Stomach smooth muscle (tissue), 2 donors: ENCODE results near the gene KLK15.

ENCODE experiments used
- H3K27ac ChIP-seq: one replicate; pipeline ENCODE4 v1.7.0; 2013; ENCODE audit warnings: mild to moderate bottlenecking, low read length, inconsistent platforms
- H3K27me3 ChIP-seq, 2 donors: one replicate each; pipeline ENCODE4 v1.7.0; 2013; ENCODE audit warnings: low read length in 2 of 2; ENCODE audit not compliant: insufficient read depth in 2 of 2, control insufficient read depth in 1 of 2
- H3K36me3 ChIP-seq, 2 donors: one replicate each; pipeline ENCODE4 v1.7.0; 2013; ENCODE audit warnings: low read length in 2 of 2; ENCODE audit not compliant: control insufficient read depth in 2 of 2, insufficient read depth in 2 of 2
- H3K4me1 ChIP-seq: one replicate; pipeline ENCODE4 v1.7.0; 2013; ENCODE audit warnings: low read length; ENCODE audit not compliant: control insufficient read depth, insufficient read depth
- H3K4me3 ChIP-seq, 2 donors: one replicate each; pipeline ENCODE4 v1.7.0; 2013; ENCODE audit warnings: low read length in 2 of 2
- H3K9ac ChIP-seq, 2 donors: one replicate each; pipeline ENCODE4 v1.7.0; 2013; ENCODE audit warnings: low read length in 2 of 2, mild to moderate bottlenecking in 1 of 2
- H3K9me3 ChIP-seq, 2 donors: one replicate each; pipeline ENCODE4 v1.7.0; 2013; ENCODE audit warnings: low read length in 2 of 2; ENCODE audit not compliant: control insufficient read depth in 2 of 2
- donor health status: healthy.
- donor health status: Pancreatic carcinoma.

KLK15 gene

GRCh38 chr19:50795664-50796073 lies 37.7 kb downstream of the KLK15 start:
- Histone ChIP-seq H3K4me3 (no peak overlapping the region), H3K27me3 (peaks cover 0 to 6% of the 10 kb centered on the region in 2 donors), H3K9me3 (no peaks in the 10 kb centered on the region), H3K36me3 (peaks cover 8 to 16% of the 10 kb centered on the region in 2 donors), H3K4me1 (no peaks in the 10 kb centered on the region), H3K27ac (no peak overlapping the region), H3K9ac (no peak overlapping the region)

- H3K4me1 ChIP-seq, result no peaks in the 10 kb centered on the region
- no peak overlapping the region for H3K4me3 ChIP-seq
- H3K9me3 ChIP-seq, result no peaks in the 10 kb centered on the region
- H3K9ac ChIP-seq, result no peak overlapping the region
- no peak overlapping the region for H3K27ac ChIP-seq
- H3K27me3 ChIP-seq, result peaks cover 0 to 6% of the 10 kb centered on the region in 2 donors
- peaks cover 8 to 15% of the 10 kb centered on the region in 2 donors for H3K36me3 ChIP-seq
Measured at GRCh38 chr19:50794876-50795663, 38.3 kb downstream of the KLK15 start.

GRCh38 chr19:50794074-50794875 lies 39.1 kb downstream of the KLK15 start:
- Histone ChIP-seq H3K27ac (no peak overlapping the region), H3K4me3 (no peak overlapping the region), H3K9me3 (no peaks in the 10 kb centered on the region), H3K36me3 (peaks cover 8 to 11% of the 10 kb centered on the region in 2 donors), H3K27me3 (peaks cover 0 to 6% of the 10 kb centered on the region in 2 donors), H3K4me1 (no peaks in the 10 kb centered on the region), H3K9ac (no peak overlapping the region)

GRCh38 chr19:50793558-50794065 lies 39.8 kb downstream of the KLK15 start:
- H3K4me3 ChIP-seq, result no peak overlapping the region
- no peak overlapping the region for H3K27ac ChIP-seq
- no peak overlapping the region for H3K9ac ChIP-seq
- no peaks in the 10 kb centered on the region for H3K9me3 ChIP-seq
- peaks cover 8 to 11% of the 10 kb centered on the region in 2 donors for H3K36me3 ChIP-seq
- H3K27me3 ChIP-seq, result peaks cover 0 to 6% of the 10 kb centered on the region in 2 donors
- no peaks in the 10 kb centered on the region for H3K4me1 ChIP-seq

GRCh38 chr19:50792272-50793250 lies 40.8 kb downstream of the KLK15 start:
- Histone ChIP-seq H3K36me3 (peaks cover 0 to 2% of the 10 kb centered on the region in 2 donors), H3K4me3 (no peak overlapping the region), H3K4me1 (no peaks in the 10 kb centered on the region), H3K27ac (no peak overlapping the region), H3K27me3 (peaks cover 2 to 6% of the 10 kb centered on the region in 2 donors), H3K9me3 (no peaks in the 10 kb centered on the region), H3K9ac (no peak overlapping the region)

GRCh38 chr19:50791594-50792271 lies 41.6 kb downstream of the KLK15 start:
- Histone ChIP-seq H3K36me3 (peaks cover 0 to 2% of the 10 kb centered on the region in 2 donors), H3K9ac (no peak overlapping the region), H3K27ac (no peak overlapping the region), H3K4me3 (no peak overlapping the region), H3K9me3 (no peaks in the 10 kb centered on the region), H3K4me1 (no peaks in the 10 kb centered on the region), H3K27me3 (peaks cover 2 to 6% of the 10 kb centered on the region in 2 donors)

GRCh38 chr19:50790922-50791467 lies 42.4 kb downstream of the KLK15 start:
- Histone ChIP-seq H3K27ac (no peak overlapping the region), H3K9ac (no peak overlapping the region), H3K4me1 (no peaks in the 10 kb centered on the region), H3K4me3 (no peak overlapping the region), H3K27me3 (peaks cover 2 to 6% of the 10 kb centered on the region in 2 donors), H3K9me3 (no peaks in the 10 kb centered on the region), H3K36me3 (peaks cover 0 to 2% of the 10 kb centered on the region in 2 donors)

GRCh38 chr19:50790396-50790795 lies 43.0 kb downstream of the KLK15 start, which contains the start of gene ACP4:
Gene ACP4 (plus strand): TSS chr19:50790415. CDS start chr19:50790415, 0 bp downstream.
- Histone ChIP-seq H3K9me3 (no peaks in the 10 kb centered on the region), H3K4me1 (no peaks in the 10 kb centered on the region), H3K36me3 (peaks cover 0 to 2% of the 10 kb centered on the region in 2 donors), H3K27me3 (peaks cover 2 to 6% of the 10 kb centered on the region in 2 donors), H3K4me3 (no peak within 1 kb of the TSS), H3K27ac (no peak within 1 kb of the TSS), H3K9ac (no peak within 1 kb of the TSS)

GRCh38 chr19:50785329-50785728 lies 48.0 kb downstream of the KLK15 start:
- Histone ChIP-seq H3K9me3 (no peaks in the 10 kb centered on the region), H3K36me3 (no peaks in the 10 kb centered on the region), H3K27me3 (peaks cover 10 to 13% of the 10 kb centered on the region in 2 donors), H3K4me3 (no peak overlapping the region), H3K9ac (no peak overlapping the region), H3K27ac (no peak overlapping the region), H3K4me1 (peaks cover 3% of the 10 kb centered on the region)
